GM18870 (cell line): ENCODE results near the gene FAXDC2.
"Not testable (repeated sequence)": the region's sequence is repeated elsewhere in the genome, so short reads cannot be mapped to it uniquely, and the experiment has no call there.

Experiments
- ATAC-seq: cut with Tn5 transposase; IDR thresholded peaks from one replicate; pipeline ENCODE4 v1.9.1; 2021; ENCODE audit warnings: moderate library complexity; ENCODE audit not compliant: unreplicated experiment

Gene FAXDC2

DNA sequence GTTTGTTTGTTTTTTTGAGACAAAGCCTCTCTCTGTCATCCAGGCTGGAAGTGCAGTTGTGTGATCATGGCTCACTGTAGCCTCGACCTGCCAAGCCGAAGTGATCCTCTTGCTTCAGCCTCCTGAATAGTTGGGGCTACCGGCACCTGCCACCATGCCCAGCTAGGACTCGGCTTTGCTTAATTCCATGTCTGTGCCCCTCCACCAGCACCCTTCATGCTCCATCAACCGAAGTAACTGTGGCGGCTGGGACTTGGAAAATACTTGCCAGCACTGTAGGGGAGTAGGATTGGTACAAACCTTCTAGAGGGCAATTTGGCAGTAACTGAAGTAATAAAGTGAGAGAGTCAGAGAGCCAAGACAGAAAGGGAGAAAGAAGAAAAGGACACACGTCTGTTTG lies 19.0 kb downstream of the FAXDC2 start:
- ATAC-seq: no peak

DNA sequence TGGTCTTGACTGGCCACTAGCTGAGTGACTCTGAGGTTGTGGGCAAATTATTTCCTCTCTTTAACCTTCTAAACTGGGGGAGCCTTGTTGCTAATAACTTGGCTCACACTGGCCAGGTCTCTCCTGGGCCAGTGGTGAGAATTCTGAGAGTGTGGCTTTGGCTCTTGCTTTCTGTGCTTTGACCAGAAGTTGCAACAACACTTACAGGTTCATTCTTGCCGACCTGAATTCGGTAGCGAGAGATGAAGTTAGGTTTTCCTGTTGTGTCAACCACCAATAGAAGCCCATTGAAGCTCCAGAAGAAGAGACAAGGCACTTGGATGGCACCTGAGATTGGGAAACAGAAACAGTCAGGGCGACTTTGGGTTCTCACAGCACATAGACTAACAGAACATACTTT lies 19.8 kb downstream of the FAXDC2 start:
- ATAC-seq: no peak

DNA sequence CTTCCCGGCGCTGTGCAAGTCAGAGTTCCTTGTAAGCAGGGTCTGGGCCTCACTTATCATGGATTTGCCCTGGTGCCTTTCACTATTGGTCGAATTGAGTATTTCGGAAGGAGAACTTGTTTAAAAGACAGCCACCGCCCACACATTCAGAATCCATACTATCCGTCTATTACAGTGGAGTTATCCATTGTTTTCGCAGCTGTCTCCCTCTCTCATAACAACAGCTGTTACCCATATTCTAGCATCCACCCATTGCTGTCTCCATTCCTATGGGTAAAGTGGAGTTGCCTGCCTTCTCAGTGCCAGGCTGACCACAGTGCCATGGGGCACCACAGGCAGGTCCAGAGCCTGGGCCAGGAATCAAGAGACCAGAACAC lies 20.2 kb downstream of the FAXDC2 start:
- no peak for ATAC-seq

DNA sequence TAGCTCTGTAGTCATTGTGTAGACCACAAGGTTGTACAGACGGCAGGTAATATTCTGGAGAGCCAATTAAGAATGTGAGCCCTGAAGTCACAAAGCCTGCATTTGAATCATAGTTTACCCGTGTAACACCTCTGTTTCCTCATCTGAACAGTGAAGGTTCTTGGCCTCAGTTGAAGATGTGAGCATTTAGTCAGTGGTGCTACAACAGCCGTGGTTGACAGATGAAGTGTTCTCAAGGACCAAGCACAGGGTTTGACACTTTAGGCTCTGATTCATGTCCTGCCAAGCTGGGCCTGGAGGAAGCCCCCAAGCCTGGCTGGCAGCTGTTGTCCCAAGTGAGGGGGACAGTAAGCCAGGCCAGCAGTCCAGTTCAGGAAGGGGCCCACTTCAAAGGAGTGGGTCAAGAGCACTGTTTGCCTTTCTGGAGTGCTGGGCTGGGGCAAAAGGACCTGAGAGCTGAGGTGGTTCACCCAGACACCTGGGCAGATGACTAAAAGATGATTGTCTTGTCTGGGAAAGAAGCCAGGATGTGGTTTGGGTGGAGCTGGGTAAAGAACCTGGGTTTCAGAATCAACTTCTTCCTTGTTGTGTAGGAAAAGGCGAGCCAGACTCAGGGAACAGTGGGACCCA lies 20.7 kb downstream of the FAXDC2 start:
- ATAC-seq: no peak

DNA sequence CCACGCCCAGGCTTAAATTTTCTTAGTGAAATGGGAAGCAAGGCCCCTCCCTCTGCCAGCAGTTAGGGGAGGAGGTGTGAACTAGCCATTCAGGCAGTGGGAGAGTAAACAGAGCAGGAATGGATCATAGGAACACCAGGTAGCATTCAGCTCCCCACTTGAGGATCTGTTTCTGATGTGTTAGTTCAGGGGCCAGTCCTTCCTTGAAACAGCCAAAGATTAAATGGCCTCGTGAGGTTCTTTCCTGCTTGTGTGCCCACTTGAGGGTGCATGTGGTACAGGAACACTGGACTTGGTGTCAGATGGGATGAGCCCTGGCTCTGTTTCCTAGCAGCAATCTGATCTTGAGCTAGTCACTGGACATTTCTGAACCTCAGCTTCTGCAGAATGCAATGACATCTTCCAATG lies 21.2 kb downstream of the FAXDC2 start:
- ATAC-seq: no peak

DNA sequence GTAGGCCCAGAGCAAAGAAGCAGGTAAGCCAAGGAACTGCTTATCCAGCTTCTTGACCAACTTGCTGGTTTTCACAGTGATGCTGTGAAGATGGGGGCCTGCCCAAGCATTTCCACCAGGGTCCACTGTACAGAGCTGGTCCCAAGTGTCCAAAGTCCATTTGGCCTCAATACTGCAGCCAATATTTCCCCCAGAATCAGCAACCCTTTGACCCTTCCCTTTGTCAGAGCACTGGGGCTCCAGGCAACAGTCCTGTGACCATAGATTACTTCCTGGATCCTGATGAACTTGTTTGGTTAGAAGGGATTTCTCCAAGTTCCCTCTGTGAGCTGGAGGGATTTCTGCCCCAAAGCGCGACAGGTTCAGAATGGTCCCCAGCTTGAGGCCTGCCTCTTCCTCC lies 26.3 kb downstream of the FAXDC2 start:
- ATAC-seq: no peak

DNA sequence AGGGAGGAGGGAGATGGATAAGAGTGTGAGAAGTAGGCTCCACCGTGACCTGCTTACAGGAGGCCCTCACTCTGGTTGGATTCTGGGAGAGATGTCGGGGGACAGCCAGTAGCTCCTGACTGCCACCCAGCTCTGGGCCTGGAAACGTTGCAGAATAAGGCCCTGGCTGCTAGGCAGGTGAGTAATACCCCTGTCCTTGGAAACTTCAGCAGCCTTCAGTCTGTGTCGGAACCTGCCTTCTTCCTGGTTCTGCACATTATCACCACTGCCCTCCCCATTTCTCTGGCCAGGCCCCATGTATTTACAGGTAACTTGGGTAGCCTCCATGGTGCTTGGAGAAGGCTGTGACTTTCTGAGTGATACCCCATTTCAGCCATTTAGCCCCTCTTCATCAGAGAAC lies 26.8 kb downstream of the FAXDC2 start:
- no peak for ATAC-seq

DNA sequence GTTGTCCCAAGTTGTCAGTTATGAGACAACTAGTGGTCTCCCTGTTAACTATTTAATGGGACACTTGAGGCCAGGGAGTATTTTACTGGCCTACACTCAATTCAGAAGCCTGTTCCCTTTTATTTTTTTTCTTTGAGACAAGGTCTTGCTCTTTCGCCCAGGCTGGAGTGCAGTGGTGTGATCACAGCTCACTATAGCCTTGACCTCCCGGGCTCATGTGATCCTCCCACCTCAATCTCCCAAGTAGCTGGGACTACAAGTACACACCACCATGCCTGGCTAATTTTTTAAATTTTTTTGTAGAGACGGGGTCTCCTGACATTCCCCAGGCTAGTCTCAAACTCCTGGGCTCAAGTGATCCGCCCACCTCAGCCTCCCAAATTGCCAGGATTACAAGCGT lies 27.5 kb downstream of the FAXDC2 start:
- ATAC-seq: not testable (repeated sequence)

DNA sequence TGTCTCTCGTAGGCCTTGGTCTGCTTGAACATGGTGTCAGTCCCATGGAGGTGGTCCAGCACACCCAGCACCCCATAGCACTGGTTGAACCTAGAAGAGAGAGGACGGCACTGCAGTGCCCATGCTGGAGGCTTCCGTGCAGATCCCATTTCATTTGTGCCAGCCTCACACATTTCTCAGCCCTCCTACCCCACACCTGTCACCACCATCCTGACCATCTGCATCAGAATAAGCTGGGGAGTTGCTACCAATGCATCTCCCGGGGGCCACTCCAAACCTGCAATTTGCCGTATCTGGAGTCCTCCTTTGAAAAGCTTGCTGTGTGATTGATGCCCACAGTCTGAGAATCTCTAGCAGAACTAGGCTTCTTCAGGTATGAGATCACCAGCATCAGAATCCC lies 30.0 kb downstream of the FAXDC2 start:
- no peak for ATAC-seq

DNA sequence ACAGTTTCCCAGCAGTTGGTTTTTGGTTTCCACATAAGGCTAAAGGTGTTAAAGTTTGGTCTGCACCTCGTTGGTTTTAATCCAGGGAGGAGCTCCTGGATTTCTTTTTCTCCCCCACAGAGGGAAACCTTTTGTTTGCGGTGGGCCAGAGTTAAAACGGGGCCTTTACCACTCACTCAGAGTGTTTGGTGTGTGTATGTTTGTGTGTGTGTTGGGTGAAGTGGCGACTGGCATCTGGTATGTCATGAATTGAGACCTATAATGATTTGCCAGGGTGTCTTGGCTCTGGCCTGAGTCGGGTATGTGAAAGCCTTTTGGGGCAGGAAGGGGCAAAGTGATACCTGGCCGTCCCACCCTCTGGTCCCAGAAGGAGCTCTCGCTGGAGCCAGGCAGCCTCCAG lies 30.9 kb downstream of the FAXDC2 start:
- ATAC-seq: no peak

DNA sequence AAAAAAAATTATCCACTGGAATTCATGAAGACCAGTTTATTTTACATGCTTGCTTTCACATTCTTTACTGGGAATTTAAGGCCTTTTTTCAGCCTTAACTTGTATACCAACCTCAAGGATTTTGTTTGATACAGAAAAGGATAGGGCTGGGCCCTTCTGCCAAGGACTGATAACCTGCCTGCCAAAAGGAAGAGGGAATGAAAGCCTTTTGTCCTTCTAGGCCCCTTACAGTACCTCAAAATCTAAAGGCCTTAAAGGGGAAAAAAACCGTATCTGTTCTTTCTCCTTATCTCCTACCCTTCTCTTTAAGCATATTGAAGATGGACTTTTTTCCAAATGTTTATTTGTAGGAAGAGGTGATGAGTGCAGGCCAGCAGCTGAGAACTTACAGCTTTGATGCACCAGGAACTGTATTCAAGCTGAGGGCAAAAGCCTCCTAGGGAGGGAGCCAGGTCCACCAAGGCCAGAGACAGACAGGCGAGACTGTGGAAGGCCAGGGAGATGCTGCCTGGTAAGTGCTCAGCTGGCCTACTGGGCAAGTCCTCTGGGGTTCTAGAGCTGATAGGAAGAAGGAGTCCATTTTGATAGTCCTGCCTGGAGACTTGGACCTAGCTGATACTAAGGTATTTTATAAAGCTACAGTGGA lies 31.8 kb downstream of the FAXDC2 start:
- ATAC-seq: no peak

DNA sequence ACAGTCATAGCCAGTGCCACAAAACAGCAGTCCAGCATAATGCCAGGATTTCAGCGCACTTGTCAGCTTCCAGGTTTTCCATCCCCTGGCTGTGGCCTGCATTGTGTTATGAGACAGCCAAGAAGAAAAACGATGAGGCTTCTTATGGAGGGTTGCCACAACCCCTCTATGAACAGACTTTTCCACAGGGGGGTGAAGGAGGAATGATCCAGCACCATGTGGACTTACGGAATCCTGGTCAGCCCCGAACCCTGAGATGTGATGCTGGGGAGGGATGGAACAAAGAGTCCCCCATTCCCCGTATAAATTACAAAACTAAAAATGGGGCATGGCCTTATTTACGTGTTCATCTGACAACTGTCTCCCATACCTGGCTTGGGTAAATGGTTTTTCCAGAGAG lies 32.6 kb downstream of the FAXDC2 start:
- no peak for ATAC-seq

DNA sequence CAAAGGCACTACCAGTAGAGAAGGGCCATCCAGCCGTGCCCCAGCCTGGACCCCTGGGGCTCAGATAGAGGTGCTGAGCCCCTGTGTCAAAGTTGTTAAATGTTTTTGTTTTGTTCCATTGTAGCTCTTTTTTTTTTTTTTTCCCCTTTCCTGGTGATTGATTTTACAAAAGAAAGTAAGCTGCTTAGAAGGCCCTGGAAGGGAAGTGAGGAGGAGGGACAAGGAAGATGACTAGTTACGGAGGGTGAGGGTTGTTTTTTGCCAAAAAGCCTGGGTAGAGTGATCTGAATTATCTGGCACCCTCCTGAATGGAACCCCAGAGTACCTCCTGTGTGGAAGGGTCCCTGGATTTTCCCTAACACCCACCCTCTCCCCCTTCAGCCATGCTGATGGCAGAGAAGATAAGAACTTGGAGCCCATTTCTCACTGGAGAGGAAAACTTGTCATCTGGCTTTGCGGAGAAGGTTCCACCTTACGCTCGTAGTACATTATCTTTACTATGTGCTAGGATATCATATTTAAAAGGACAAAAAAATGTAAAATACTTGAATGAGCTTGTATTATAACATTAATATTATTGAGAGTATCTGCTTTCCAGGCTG lies 33.4 kb downstream of the FAXDC2 start:
- ATAC-seq: no peak

DNA sequence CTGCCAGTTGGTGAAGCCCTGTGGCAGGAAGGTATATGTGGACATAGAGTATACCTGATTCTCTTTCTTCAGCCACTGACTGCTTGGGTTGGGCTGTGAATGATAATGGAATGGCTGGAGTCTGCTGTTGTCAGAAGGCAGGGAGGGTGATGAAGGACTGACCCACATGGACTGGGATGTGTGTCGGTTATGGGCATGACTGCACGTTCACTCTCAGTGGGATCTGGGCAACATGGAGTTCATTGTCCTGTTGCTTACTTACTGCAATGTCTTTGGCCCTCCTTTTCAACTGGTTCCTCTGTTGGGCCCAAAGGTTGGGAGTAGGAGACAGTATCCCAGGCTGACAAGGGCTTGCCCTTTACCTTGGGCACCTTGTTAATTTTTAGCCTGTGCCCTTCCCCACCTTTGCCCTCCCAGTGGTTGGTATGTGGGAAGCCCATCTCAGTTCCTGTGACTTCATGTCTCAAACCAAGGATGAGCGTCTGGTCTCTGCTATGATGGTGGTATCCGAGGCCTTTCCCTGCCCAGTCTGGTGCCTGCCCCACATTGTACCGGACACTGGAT lies 34.6 kb downstream of the FAXDC2 start:
- no peak for ATAC-seq

DNA sequence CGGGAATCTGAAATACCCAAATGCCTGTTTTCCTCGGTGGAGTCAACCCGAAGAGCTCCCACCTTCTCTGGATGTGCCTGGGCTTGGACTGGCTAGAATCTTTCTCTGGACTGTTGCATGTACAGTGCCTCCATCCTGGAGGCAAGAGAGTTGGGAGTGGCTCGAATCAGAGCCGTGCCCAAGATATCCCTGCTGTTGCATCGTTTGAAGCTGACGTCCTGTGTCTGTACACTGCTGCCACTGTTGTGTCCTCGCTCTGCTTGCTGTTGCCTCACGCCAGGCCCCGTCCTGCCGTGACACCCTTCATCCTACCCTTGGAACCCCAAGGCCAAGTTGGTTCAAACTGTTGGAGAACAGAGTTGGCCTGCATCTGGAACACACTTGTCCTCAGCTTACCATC lies 35.4 kb downstream of the FAXDC2 start:
- no peak for ATAC-seq

DNA sequence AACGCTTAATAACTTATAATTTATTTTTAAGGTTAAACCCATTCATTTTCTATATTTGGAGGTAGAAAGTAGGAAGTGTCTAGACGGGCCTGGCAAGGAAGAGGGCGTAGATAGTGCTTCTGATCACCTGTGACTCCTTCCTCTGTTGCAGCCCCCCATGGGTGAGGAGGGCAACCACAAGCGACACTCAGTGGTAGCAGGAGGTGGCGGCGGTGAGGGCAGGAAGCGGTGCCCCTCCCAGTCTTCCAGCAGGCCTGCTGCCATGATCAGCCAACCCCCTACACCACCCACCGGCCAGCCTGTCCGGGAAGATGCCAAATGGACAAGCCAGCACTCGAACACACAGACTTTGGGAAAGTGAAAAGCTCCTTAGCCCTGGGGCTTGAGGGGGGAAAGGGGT lies 36.7 kb downstream of the FAXDC2 start:
- no peak for ATAC-seq

DNA sequence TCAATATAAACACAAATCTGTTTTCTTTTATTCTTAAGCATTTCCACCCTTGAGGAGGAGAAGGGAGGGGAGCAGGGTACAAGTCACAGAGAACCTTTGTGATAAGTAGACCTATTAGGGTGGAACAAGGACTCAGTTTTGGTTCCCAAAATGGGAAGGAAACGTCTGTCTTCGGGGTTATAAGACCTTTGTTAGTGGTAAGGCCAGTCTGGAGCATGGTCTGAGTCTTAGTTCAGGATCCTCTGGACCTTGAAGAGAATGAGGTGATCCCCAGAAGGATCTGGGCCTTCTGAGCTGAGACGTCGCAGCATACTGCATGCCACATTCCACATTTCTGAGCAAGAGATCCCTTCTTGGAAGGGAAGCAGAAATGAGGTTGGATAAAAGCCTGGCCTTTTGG lies 37.2 kb downstream of the FAXDC2 start:
- ATAC-seq: no peak

DNA sequence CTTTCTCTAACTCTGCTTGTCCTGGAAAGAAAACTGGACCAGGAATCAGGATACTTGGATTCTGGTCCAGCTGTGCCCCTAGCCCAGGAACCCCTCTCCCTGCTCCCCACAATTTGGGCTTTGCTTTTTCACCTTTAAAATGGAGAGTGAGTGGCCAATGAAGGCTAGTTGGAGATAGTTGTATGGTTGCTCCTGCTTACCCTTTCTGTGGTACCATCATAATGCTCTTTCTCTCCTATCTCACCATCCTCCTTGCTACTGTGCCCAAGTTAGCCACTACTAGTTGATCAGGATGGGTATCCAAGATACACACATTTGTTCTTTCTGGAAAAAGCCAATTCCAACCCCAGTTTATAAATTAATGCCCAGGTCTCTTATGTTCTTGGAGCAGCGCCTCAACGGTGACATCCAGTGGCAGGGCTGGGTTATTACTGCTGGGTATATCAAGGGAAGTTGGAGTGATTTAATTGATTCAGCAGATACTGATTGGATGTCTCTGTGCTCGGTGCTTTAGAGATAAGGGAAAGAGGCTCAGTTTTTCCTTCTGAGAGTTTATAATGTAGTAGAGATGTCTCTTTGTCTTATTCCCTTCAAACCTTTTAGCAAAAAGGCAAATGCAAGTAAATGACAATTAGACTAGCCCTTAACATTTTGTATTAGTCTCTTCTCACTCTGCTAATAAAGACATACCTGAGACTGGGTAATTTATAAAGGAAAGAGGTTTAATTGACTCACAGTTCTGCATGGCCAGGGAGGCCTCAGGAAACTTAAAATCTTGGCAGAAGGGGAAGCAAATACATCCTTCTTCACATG lies 38.5 kb downstream of the FAXDC2 start:
- ATAC-seq: no peak

DNA sequence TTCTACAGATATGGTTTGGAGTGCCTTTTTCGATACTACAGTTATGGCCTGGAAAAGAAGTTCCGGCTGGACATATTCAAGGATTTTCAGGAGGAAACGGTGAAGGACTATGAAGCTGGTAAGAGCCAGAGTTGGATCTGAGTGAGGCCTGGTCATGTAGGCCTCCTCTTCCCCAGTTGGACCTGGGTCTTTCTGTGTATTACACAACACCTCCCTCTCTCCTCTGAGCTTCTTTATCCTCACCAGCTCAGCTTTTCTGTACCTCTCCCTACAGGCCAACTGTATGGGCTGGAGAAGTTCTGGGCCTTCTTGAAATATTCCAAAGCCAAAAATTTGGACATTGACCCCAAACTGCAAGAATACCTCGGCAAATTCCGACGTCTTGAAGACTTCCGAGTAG lies 39.2 kb downstream of the FAXDC2 start:
- no peak for ATAC-seq

DNA sequence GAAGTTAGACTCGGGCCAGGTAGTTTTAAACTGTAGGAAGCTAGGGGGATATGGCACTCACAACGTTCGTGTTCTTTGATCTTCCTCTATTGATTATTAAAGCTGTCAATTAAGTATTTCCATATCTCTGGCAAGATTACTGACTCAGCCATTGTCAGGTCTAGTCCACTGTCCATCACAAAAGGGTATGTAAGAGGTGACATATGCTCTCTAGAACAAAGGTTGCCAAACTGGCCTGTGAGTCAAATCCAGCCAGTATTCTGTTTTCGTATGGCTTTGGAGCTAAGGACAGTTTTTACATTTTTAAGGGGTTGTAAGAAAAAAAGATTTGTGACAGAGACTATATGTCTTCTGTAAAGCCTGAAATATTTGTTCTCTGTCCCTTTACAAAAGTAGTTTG lies 44.2 kb downstream of the FAXDC2 start:
- no peak for ATAC-seq

DNA sequence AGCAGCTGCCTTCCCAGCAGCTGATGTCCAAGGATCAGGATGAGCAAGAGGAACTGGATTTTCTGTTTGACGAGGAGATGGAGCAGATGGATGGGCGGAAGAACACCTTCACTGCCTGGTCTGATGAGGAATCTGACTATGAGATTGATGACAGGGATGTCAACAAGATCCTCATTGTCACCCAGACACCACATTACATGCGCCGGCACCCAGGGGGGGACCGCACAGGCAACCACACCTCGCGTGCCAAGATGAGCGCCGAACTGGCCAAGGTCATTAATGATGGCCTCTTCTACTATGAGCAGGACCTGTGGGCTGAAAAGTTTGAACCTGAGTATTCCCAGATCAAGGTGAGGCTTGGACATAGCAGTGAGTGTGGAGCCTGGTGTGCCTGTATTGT lies 48.4 kb downstream of the FAXDC2 start:
- ATAC-seq: no peak

DNA sequence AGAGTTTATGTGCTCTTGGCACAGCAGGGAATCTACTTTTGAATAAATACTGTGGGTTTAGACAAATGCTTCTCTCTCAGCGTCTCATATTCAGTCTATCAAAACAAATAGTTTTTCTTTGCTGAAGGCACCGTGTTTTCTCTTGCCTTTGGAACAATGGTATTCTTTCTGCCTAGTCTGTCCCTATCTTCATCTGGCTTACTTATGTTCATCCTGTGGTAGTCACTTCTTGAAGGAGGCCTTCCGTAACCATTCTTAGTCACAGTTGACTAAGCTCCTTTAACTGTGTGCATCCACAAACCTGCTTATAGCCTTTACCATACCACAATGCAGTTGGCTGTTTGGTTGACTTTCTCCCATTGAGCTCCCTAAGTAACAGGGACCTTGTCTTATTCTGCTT lies 49.3 kb downstream of the FAXDC2 start:
- no peak for ATAC-seq
